Breast epithelium (tissue), 3 donors: ENCODE data around the gene SH2D3A.

ENCODE experiments used
- POLR2A ChIP-seq: fragments of 450-650 bp; IDR thresholded peaks from one replicate; pipeline ENCODE4 v1.6.1; 2016; ENCODE audit warnings: antibody characterized with exemption, mild to moderate bottlenecking, moderate library complexity
- TF ChIP-seq, protein P1 (sequence below), 3 donors: fragments of 450-650 bp; IDR thresholded peaks; one replicate each; pipeline ENCODE4 v1.5.1; 2016 to 2017; ENCODE audit warnings: antibody characterized with exemption in 3 of 3, mild to moderate bottlenecking in 3 of 3, moderate library complexity in 3 of 3

GRCh38 chr19:6772866-6773322 is 5.7 kb upstream of the SH2D3A start:
- TF ChIP-seq, protein P1, sequence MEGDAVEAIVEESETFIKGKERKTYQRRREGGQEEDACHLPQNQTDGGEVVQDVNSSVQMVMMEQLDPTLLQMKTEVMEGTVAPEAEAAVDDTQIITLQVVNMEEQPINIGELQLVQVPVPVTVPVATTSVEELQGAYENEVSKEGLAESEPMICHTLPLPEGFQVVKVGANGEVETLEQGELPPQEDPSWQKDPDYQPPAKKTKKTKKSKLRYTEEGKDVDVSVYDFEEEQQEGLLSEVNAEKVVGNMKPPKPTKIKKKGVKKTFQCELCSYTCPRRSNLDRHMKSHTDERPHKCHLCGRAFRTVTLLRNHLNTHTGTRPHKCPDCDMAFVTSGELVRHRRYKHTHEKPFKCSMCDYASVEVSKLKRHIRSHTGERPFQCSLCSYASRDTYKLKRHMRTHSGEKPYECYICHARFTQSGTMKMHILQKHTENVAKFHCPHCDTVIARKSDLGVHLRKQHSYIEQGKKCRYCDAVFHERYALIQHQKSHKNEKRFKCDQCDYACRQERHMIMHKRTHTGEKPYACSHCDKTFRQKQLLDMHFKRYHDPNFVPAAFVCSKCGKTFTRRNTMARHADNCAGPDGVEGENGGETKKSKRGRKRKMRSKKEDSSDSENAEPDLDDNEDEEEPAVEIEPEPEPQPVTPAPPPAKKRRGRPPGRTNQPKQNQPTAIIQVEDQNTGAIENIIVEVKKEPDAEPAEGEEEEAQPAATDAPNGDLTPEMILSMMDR (IDR thresholded peaks at IDR 0.05), result no peak
- no peak for TF ChIP-seq POLR2A
